CD4-positive, alpha-beta T cell treated with Interleukin-10 for 1 hour (primary cell): ENCODE results near the gene CORO6.

ENCODE experiments used
- DNase-seq: peaks from one replicate; pipeline ENCODE4 v3.0.0-alpha.2; 2020

The CORO6 gene

DNA sequence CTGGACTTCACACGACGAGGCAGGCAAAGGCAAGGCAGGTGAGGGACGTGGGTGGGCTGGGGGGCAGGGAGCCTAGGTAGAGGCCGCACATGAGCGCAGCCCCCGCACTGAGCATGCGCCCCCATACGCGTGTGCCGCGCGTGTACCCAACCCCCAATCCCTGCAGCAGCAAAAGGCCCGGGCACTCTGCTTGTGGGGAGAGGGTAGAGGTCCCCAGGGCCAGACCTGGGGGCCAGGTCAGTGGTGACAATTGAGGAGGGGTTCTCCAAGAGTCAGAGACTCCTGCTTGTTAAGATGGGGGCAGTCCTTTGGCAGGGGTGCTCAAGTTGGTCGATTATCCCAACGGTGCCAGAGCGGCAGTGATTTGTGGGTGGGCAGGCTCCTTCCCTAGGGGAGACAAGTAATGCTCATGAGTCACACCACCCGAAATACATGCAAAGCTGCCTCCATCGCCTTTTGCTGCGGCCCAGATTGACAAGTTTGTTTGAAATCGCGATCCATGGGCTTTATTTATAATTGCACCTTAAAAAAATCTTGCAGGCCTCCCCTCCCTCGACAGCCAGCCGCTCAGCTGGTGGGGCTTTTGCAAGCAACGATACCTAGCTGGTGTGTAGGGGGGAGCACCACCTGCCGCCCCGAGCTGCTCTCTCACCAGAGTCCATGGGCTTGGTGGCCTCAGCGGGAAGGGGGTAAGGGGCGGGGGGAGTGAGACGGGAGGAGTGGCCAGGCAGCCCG, 32.1 kb downstream of the CORO6 start:
- peak; percentile 26 for DNase-seq

- peak; percentile 87 for DNase-seq
Observed at GRCh38 chr17:29589524-29590410, 32.9 kb downstream of the CORO6 start, which contains the start of gene GIT1. GIT1 (minus strand) TSS chr17:29589648; CDS start chr17:29589378, 270 bp downstream.

- DNase-seq, result peak; percentile 56
Observed at GRCh38 chr17:29588562-29589411, 33.9 kb downstream of the CORO6 start.

DNA sequence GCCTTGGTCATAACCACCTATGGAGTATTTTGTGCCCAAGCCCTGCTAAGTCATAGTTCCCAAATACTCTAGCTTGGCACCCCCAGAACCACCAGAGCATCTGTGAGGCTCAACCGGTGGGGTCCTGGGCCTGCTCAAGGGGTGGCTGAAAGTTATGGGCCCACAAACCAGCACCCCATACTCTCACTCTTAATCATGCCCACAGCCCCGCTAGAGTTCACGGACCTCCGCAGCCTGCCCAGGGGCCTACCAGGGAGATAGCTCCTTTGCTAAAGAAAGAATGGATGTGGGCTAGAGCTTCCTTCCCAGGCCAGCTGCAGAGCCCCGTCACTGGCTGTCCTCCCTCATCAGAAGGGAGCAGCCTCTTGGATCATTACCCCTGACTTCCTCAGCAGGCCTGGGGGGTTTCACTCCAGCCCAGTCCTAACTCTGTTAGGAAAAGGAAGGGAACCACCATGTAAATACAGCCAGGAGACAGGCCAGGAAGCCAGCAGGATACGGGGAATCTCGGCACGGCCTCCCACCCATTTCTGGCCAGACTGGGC, 34.6 kb downstream of the CORO6 start:
- DNase-seq, result no peak

DNA sequence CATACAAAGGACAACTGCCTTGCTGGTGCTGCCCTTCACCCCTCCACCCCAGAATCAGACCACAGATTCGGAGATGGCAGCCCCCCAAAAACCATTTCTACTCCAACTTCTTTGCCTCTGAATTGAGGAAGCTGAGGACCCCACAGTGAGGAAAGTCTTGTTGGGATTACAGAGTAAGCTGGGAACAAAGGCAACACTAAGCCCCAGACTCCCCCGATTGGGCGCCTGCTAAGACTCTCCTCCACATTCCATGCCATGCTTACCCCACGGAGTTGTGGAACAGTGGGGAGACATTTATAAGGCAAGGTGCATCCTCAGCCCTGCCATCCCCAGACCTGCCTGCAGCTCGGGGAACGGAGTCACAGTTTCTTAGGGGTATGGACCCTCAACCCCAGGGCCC, 35.1 kb downstream of the CORO6 start:
- DNase-seq, result no peak

GRCh38 chr17:29586676-29587469, 35.8 kb downstream of the CORO6 start:
- DNase-seq, result no peak

- peak; percentile 55 for DNase-seq
Observed at GRCh38 chr17:29585080-29585751, 37.5 kb downstream of the CORO6 start.

GRCh38 chr17:29584452-29585079, 38.1 kb downstream of the CORO6 start:
- no peak for DNase-seq

DNA sequence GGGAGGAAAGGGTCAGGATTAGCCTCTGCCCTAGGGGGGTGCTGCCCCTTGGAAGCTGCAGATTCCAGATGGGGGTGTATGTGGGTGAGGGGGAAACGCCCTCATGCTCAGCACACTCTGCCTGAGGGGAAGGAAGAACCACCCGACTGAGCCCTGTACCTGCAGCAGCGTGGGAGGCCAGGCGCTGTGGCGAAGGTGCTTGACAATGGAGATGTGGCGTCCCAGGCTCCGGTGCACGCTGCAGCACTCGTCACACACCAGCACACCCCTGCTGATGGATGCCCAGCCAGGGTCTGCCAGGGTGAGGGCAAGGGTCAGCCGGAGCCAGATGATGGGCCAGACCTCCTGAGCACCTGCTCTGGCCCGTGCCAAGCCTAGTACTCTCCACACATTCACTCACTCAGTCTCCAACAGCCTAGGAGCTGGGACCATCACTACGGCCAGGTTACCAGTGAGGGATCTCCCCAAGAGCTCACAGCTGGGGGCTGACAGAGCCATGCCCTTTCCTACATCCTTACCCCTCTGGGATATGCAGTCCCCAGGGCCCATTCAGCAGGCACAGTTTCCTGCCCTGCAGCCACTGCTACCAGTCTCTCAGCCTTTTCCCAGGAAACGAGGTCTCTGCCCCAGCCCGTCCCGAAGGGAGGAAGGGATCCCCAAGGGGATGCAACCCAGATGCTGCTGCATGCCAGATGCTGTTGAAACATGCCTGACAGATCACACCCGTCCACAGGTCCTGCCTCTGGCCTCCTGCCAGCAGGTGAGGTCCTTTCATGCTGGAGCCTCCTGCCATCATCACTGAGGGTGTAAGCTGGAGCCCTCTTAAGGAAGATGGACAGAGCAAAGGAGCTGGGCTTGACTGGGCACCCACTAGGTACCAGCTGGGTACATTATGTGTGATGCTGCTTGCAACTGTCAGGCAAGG, 39.1 kb downstream of the CORO6 start:
- DNase-seq, result no peak

- DNase-seq, result no peak
Observed at GRCh38 chr17:29582772-29583171, 39.9 kb downstream of the CORO6 start.

DNA sequence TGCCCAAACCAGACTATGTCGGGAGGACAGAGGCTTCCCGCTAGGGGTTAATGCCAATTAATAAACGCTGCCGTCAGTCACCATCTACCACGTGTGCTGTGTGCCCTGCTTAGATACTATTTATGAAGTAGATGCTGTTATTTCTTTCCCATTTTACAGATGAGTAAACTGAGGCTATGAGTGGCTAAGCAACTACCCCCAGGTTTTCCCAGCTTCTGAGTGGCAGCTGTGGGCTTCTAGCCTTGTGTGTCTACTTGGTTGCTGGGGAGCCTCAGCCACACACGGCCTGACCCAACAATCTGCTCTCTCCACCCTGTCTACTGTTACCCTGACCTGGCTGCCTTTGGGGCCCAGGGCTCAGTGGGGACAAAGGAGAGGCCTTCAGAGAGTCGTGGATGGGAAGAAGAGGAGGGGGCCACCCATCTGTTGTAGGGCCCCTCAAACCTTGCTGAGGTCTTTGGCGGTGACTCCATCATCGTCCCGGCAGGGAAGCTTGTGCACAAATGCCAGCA, 40.4 kb downstream of the CORO6 start:
- no peak for DNase-seq

DNA sequence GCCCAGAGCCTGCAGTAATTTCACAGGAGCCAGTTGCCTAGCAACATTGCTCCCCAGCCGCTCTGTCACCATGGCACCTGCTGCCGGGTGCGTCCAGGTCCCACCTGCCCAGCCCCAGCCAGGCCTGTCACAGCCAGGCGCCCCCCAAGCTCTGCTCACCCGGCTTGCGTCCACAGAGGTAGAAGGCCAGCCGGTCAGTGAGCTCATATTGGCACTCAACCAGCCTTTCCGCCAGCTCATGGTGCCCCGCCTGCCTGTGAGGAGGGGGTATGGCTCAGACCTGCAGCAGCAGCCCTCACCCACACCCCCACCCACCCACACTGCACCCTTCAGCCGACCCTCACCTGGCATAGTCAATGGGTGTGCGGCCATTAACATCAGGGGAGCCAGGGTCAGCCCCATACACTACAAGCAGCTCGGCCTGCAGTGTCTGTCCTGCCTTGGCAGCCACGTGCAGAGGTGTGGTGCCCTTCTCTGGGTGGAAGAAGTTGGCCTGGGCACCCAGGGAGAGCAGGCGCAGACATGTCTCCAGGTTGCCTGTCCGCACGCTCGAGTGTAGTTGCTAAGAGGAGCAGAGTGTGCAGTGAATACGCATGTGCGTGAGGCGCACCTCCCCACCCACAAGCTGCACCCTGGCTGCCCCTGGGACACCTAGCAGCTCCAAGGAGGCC, 41.0 kb downstream of the CORO6 start:
- no peak for DNase-seq

GRCh38 chr17:29579866-29580771, 42.6 kb downstream of the CORO6 start:
- peak; percentile 92 for DNase-seq

DNA sequence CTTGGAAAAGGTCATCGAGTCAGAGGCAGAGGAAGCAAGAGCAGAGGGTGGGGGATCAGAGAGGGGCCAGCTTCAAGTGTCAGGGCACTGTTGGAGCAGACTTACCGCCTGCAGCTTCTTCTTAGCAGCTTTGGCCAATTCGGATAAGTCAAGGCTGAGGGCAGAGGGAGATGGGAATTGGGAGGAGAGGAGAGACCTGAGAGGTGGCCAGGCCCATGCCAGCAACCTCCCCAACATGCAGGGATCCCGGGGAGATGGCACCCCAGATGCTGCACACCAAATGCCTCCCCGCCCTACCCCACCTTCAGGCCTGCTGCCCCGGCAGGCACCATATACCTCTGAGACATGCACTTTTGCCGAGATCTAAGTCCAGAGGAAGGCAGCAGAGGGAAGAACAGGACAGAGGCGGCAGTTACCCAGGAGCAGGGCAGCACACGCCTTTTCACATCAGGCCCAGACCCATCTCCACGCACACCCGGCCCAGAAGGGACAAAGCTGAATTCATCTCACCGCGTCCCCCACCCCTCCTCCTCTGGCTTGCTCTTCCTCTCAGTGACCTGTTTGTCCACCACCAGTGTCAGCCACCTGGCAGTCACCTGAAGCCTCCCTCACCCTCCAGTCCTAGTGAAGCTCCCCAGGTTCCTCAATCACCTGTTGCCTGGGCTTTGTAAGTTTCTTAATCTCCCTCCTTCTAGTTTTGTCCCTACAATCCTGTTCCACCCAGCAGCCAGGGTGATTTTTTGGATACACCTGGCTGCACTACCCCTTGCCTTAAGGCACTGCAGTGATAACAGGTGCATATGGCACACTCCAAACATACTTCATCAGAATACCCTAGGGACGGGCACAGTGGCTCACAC, 43.9 kb downstream of the CORO6 start:
- DNase-seq, result no peak

GRCh38 chr17:29577385-29578211, 45.1 kb downstream of the CORO6 start:
- no peak for DNase-seq

DNA sequence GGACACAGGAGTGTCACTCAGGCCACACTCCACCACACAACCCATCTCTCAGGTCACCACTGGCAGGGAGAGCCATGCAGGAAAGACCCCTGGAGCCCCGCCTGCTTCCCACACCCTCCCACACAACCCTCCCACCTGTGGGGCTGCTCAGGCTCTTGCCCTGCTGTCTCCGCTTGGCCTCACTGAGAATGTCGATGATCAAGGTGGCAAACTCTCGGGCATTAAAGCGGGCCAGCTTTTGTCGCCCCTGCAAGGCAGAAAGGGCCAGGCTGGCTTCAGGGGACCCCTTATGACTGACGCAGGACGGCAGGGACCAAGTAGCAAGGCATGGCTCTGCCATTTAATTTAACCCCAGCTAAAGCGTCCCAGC, 45.7 kb downstream of the CORO6 start:
- DNase-seq, result no peak
